SK-N-SH (cell line): ENCODE data around the gene C8A. TPM values are rescaled to one million over a fixed set of nuclear protein-coding genes. Genes with fewer than 3 reads are reported as not detected.

ENCODE experiments used
- CTCF ChIA-PET: fragments of 300-600, 350-600 bp; formaldehyde crosslinking; extraction: SDS; loops from one replicate; lab custom pipeline; 2021; lab: Yijun Ruan, JAX
- POLR2A ChIA-PET: fragments of 350-600 bp; sonication (Branson Sonifier 250); formaldehyde crosslinking; extraction: SDS; loops from one replicate; lab custom pipeline; 2020; ENCODE audit warnings: antibody characterized with exemption, inconsistent platforms; lab: Yijun Ruan, JAX
- DNase-seq: peaks from one replicate; pipeline ENCODE4 v3.0.0; 2012
- H2AFZ ChIP-seq: fragments of 200-600 bp; sonication (generic); 2 replicates; pipeline ENCODE4 v1.8.1; 2016; ENCODE audit warnings: antibody characterized with exemption, mild to moderate bottlenecking, low read depth
- H3F3A ChIP-seq: fragments of 200-600 bp; sonication (generic); replicated peaks from 2 replicates; pipeline ENCODE3; 2016; ENCODE audit warnings: antibody characterized with exemption, mild to moderate bottlenecking; ENCODE audit not compliant: insufficient read depth
- H3K27ac ChIP-seq, 2 experiments: fragments of 200-500 bp in 1 of 2; fragments of 200-600 bp in 1 of 2; sonication (Bioruptor generic) in 1 of 2; sonication (generic), shearing (Covaris generic) in 1 of 2; 2 replicates each; pipeline versions ENCODE4 v1.5.1 to v1.6.1; 2014 to 2016; ENCODE audit warnings: low read depth in 2 of 2, inconsistent platforms in 1 of 2, low read length in 1 of 2, mild to moderate bottlenecking in 1 of 2, mixed read lengths in 1 of 2
- H3K27me3 ChIP-seq: fragments of 200-600 bp; sonication (generic), shearing (Covaris generic); 2 replicates; pipeline ENCODE4 v1.6.1; 2016; ENCODE audit warnings: mixed run types; ENCODE audit not compliant: insufficient read depth
- H3K36me3 ChIP-seq, 2 experiments: fragments of 200-500 bp in 1 of 2; fragments of 200-600 bp in 1 of 2; sonication (Bioruptor generic) in 1 of 2; sonication (generic) in 1 of 2; replicated peaks in 1 of 2; 2 replicates each; pipeline versions ENCODE3 to v1.5.1; 2014 to 2016; ENCODE audit warnings: low read length in 1 of 2, mild to moderate bottlenecking in 1 of 2; ENCODE audit not compliant: insufficient read depth in 2 of 2, control insufficient read depth in 1 of 2
- H3K4me1 ChIP-seq, 2 experiments: fragments of 200-500 bp in 1 of 2; fragments of 200-600 bp in 1 of 2; sonication (Bioruptor generic) in 1 of 2; sonication (generic), shearing (Covaris generic) in 1 of 2; 2 replicates each; pipeline versions ENCODE4 v1.5.1 to v1.6.1; 2014 to 2016; ENCODE audit warnings: low read depth in 1 of 2, low read length in 1 of 2, mixed run types in 1 of 2; ENCODE audit not compliant: insufficient read depth in 2 of 2, control insufficient read depth in 1 of 2
- H3K4me2 ChIP-seq: fragments of 200-600 bp; sonication (generic), shearing (Covaris generic); 2 replicates; pipeline ENCODE4 v1.6.1; 2017; ENCODE audit warnings: mixed run types
- H3K4me3 ChIP-seq, 2 experiments: fragments of 200-500 bp in 1 of 2; fragments of 200-600 bp in 1 of 2; sonication (Bioruptor generic) in 1 of 2; sonication (generic), shearing (Covaris generic) in 1 of 2; 2 replicates each; pipeline versions ENCODE4 v1.5.1 to v1.8.1; 2014 to 2016; ENCODE audit warnings: low read depth in 2 of 2, inconsistent platforms in 1 of 2, low read length in 1 of 2, mild to moderate bottlenecking in 1 of 2, mixed read lengths in 1 of 2, moderate library complexity in 1 of 2
- H3K79me2 ChIP-seq: fragments of 200-600 bp; sonication (generic); 2 replicates; pipeline ENCODE4 v1.8.1; 2017; ENCODE audit warnings: mild to moderate bottlenecking; ENCODE audit not compliant: insufficient read depth
- H3K9ac ChIP-seq: fragments of 200-600 bp; sonication (generic); 2 replicates; pipeline ENCODE4 v1.6.1; 2017; ENCODE audit warnings: mixed run types
- H3K9me2 ChIP-seq: fragments of 200-600 bp; sonication (generic); 2 replicates; pipeline ENCODE4 v1.6.1; 2017; ENCODE audit warnings: mixed run types
- H3K9me3 ChIP-seq: fragments of 200-600 bp; sonication (generic); 2 replicates; pipeline ENCODE4 v1.6.1; 2017; ENCODE audit warnings: mixed run types, mild to moderate bottlenecking, moderate library complexity
- H4K20me1 ChIP-seq: fragments of 200-600 bp; sonication (generic); 2 replicates; pipeline ENCODE4 v1.6.1; 2017; ENCODE audit warnings: mild to moderate bottlenecking, mixed run types; ENCODE audit not compliant: insufficient read depth
- CHD2 ChIP-seq: fragments of 150-350 bp; IDR thresholded peaks from 2 replicates; pipeline ENCODE4 v1.6.1; 2018; ENCODE audit warnings: low read length; ENCODE audit not compliant: partially characterized antibody
- CTCF ChIP-seq: fragments of 200-600 bp; sonication (generic); IDR thresholded peaks from 2 replicates; pipeline ENCODE4 v1.6.1; 2017; ENCODE audit warnings: antibody characterized with exemption, mild to moderate bottlenecking, moderate library complexity
- ELF1 ChIP-seq: IDR thresholded peaks from 2 replicates; pipeline ENCODE4 v1.4.0; 2012
- EP300 ChIP-seq, 2 experiments: IDR thresholded peaks; 2 replicates each; pipeline versions ENCODE4 v1.4.0 to v1.6.1; 2012; ENCODE audit warnings: borderline replicate concordance in 1 of 2, low read depth in 1 of 2, low read length in 1 of 2
- EZH2phosphoT487 ChIP-seq: fragments of 200-600 bp; sonication (generic); IDR thresholded peaks from 2 replicates; pipeline ENCODE4 v1.6.1; 2017; ENCODE audit warnings: low read depth, mixed run types, mild to moderate bottlenecking, antibody characterized with exemption, moderate library complexity, borderline replicate concordance
- FOXJ3 ChIP-seq: sonication (generic); formaldehyde crosslinking; IDR thresholded peaks from 2 replicates; pipeline ENCODE4 v1.5.1; 2020; ENCODE audit warnings: mild to moderate bottlenecking, missing genetic modification reagents
- JUND ChIP-seq: IDR thresholded peaks from 2 replicates; pipeline ENCODE4 v1.4.0; 2012
- NFIC ChIP-seq: IDR thresholded peaks from 2 replicates; pipeline ENCODE4 v1.4.0; 2012; ENCODE audit warnings: borderline replicate concordance
- NRF1 ChIP-seq: IDR thresholded peaks from 2 replicates; pipeline ENCODE4 v1.6.1; 2012; ENCODE audit warnings: low read depth, mild to moderate bottlenecking, low read length
- RAD21 ChIP-seq: IDR thresholded peaks from 2 replicates; pipeline ENCODE4 v1.6.1; 2012; ENCODE audit warnings: mild to moderate bottlenecking, low read length
- SIN3A ChIP-seq: IDR thresholded peaks from 2 replicates; pipeline ENCODE4 v1.6.1; 2012; ENCODE audit warnings: low read depth, mild to moderate bottlenecking, low read length, moderate library complexity, borderline replicate concordance
- SMC3 ChIP-seq: IDR thresholded peaks from 2 replicates; pipeline ENCODE4 v1.6.1; 2012; ENCODE audit warnings: low read depth, low read length, improper control_type of control experiment
- TAF1 ChIP-seq: IDR thresholded peaks from 2 replicates; pipeline ENCODE4 v1.6.1; 2012; ENCODE audit warnings: low read depth, mild to moderate bottlenecking, low read length, moderate library complexity, borderline replicate concordance
- YY1 ChIP-seq: IDR thresholded peaks from 2 replicates; pipeline ENCODE4 v1.4.0; 2012; ENCODE audit warnings: low read depth, mild to moderate bottlenecking
- WGBS: methylation state at CpG from one replicate; pipeline ENCODE4 v1.1.6; 2017; ENCODE audit warnings: low lambda C conversion rate; 5-methylcytosine and 5-hydroxymethylcytosine counted together
- polyA plus RNA-seq, 3 experiments: library from polyadenylated mRNA; depleted of rRNA; stranded (reverse); fragments of >200 nt; gene quantifications; 2 replicates each; pipeline ENCODE4 v1.2.3, GENCODE V29; 2012

Gene C8A
- polyA plus RNA-seq, 1 of the 3 experiments (the other 2 are of a cell fraction) = not detected

GRCh38 chr1:56908619-56909221 lies 54.1 kb downstream of the C8A start (continued):
- no peak for TF ChIP-seq CTCF

- ChIA-PET POLR2A (no interaction called here), CTCF (interaction anchor here (1.0 kb wide), 1 partner anchor 98 kb away, joined by 3 read pairs; no protein-coding TSS in a partner anchor)
- Histone ChIP-seq H3F3A (no peaks in the 10 kb centered on the region), H4K20me1 (no peaks in the 10 kb centered on the region), H3K9ac (no peak overlapping the region), H3K27me3 (no peaks in the 10 kb centered on the region), H3K27ac (no peak overlapping the region), H3K36me3 (no peaks in the 10 kb centered on the region), H3K4me2 (no peak overlapping the region), H3K4me3 (no peak overlapping the region), H3K9me2 (no peaks in the 10 kb centered on the region), H3K4me1 (no peaks in the 10 kb centered on the region), H3K9me3 (no peaks in the 10 kb centered on the region), H3K79me2 (no peaks in the 10 kb centered on the region), H2AFZ (0 out of 2 replicates have a peak overlapping the region, but pooled peaks have one; percentile 11)
- WGBS = 85% methylated on average over 4 of the region's 4 CpGs
- no peak for TF ChIP-seq JUND
- TF ChIP-seq YY1 = no peak
- no peak for DNase-seq
Measured at GRCh38 chr1:56910441-56910985, 55.9 kb downstream of the C8A start.

- no peak for DNase-seq
- CTCF ChIA-PET = interaction anchor here (1.0 kb wide), 1 partner anchor 97 kb away, joined by 3 read pairs; no protein-coding TSS in a partner anchor
- H3K4me3 ChIP-seq = no peak overlapping the region
- no peak overlapping the region for H3K9ac ChIP-seq
- no peaks in the 10 kb centered on the region for H3K9me3 ChIP-seq
- 0 out of 2 replicates have a peak overlapping the region, but pooled peaks have one; percentile 11 for H2AFZ ChIP-seq
- no peaks in the 10 kb centered on the region for H3K79me2 ChIP-seq
- H3K27ac ChIP-seq = no peak overlapping the region
- no peaks in the 10 kb centered on the region for H3F3A ChIP-seq
- H3K4me1 ChIP-seq = peaks cover 0 to 6% of the 10 kb centered on the region in 2 experiments; a peak in 2 of 4 replicates
- H3K9me2 ChIP-seq = no peaks in the 10 kb centered on the region
- no peak overlapping the region for H3K4me2 ChIP-seq
- 79% methylated on average over 7 of the region's 7 CpGs for WGBS
- TF ChIP-seq SMC3 (no peak), EP300 (IDR thresholded peaks at IDR 0.05; ENCODE audit: borderline replicate concordance in 1 of 2, low read depth in 1 of 2, low read length in 1 of 2) (no peak), TAF1 (no peak), NRF1 (no peak), RAD21 (no peak), EZH2phosphoT487 (no peak), SIN3A (no peak), NFIC (no peak), ELF1 (no peak), FOXJ3 (CRISPR knock-in tag) (no peak), CHD2 (no peak)
- TF ChIP-seq, all 33 proteins: peak for 0
- no peaks in the 10 kb centered on the region for H3K36me3 ChIP-seq
- no peaks in the 10 kb centered on the region for H4K20me1 ChIP-seq
- POLR2A ChIA-PET = no interaction called here
- H3K27me3 ChIP-seq = no peaks in the 10 kb centered on the region
Measured at GRCh38 chr1:56911098-56911938, 56.7 kb downstream of the C8A start.
